Endothelial cell of umbilical vein (primary cell): ENCODE data around the gene SIAH3.

ENCODE experiments used
- CTCF ChIP-seq, 2 donors: IDR thresholded peaks; 1 replicate in 1 of 2; 2 replicates in 1 of 2; pipeline ENCODE4 v1.5.1; 2011; ENCODE audit warnings: low read length in 2 of 2, mild to moderate bottlenecking in 2 of 2, moderate library complexity in 2 of 2, control low read depth in 1 of 2, inconsistent platforms in 1 of 2, low read depth in 1 of 2; ENCODE audit not compliant: insufficient read depth in 1 of 2; ENCODE audit errors: extremely low read depth in 1 of 2
- EZH2 ChIP-seq: IDR thresholded peaks from 2 replicates; pipeline ENCODE4 v1.6.1; 2012; ENCODE audit warnings: borderline replicate concordance, low read depth, mild to moderate bottlenecking, moderate library complexity, low read length, inconsistent platforms; ENCODE audit not compliant: severe bottlenecking
- FOS ChIP-seq: IDR thresholded peaks from 2 replicates; pipeline ENCODE4 v1.6.1; 2011; ENCODE audit warnings: mild to moderate bottlenecking, low read length, moderate library complexity, borderline replicate concordance; ENCODE audit not compliant: insufficient read depth
- GATA2 ChIP-seq: IDR thresholded peaks from 2 replicates; pipeline ENCODE4 v1.7.0; 2011; ENCODE audit warnings: low read depth, mild to moderate bottlenecking, moderate library complexity, mixed read lengths, low read length; ENCODE audit not compliant: insufficient read length, insufficient read depth
- JUN ChIP-seq: IDR thresholded peaks from 2 replicates; pipeline ENCODE4 v1.6.1; 2011; ENCODE audit warnings: borderline replicate concordance, low read depth; ENCODE audit not compliant: insufficient read length, insufficient read depth
- POLR2A ChIP-seq: IDR thresholded peaks from 2 replicates; pipeline ENCODE4 v1.6.1; 2012; ENCODE audit warnings: low read depth, mild to moderate bottlenecking, control low read depth, low read length
- POLR2AphosphoS5 ChIP-seq: IDR thresholded peaks from 2 replicates; pipeline ENCODE4 v1.6.1; 2012; ENCODE audit warnings: low read depth, mild to moderate bottlenecking, control low read depth, low read length, moderate library complexity; ENCODE audit not compliant: insufficient read depth
- TF ChIP-seq, protein P1 (sequence below): IDR thresholded peaks from 2 replicates; pipeline ENCODE4 v1.6.1; 2011; ENCODE audit not compliant: insufficient read depth, insufficient read length

DNA sequence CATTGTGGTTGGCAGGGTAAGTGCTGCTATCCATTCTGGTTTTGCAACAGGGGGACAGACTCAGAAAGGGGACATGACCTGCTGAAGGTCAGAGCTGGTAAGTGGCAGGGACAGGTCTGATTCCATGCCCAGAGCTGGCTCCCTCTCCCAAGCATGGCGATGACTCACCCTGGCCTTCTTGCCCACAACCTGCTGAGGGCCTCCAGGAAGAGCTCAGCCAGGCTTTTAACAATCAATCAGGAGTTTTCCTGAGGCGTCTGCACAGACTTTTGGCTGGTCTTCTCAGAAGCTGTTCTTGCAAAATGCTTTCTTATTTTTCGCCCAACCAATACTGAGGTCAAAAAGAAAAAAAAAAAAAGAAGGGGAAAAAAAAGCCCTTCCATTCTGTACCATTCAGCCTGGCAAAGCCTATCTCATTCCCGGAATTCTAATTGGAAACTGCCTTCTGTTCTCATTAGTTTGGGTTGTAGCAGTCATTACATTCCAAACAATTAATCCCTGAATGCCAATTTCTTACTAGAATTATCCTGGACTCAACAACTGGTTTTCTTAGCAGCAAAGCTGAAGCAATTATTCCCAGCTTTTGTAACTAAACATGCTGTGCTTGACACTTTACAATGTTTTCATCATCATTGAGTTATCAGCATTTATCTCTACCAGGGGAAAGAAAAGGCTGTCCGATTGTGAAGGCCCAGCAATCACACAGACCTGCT, 17.7 kb downstream of the SIAH3 start:
- TF ChIP-seq EZH2 (no peak), CTCF (IDR thresholded peaks at IDR 0.05; ENCODE audit: extremely low read depth in 1 of 2, insufficient read depth in 1 of 2, low read depth in 1 of 2, low read length in 2 of 2) (no peak), POLR2A (no peak), FOS (peak; percentile 33), POLR2AphosphoS5 (no peak), JUN (no peak), GATA2 (no peak)
- TF ChIP-seq, protein P1, sequence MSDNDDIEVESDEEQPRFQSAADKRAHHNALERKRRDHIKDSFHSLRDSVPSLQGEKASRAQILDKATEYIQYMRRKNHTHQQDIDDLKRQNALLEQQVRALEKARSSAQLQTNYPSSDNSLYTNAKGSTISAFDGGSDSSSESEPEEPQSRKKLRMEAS = no peak
